GM06990 (cell line): ENCODE results near the gene APBB2.

ENCODE experiments used
- DNase-seq: peaks from one replicate; pipeline ENCODE4 v3.0.0-alpha.2; 2011; ENCODE audit not compliant: insufficient read length; ENCODE audit errors: extremely low read depth
- H3K27me3 ChIP-seq: replicated peaks from 2 replicates; pipeline ENCODE4 v1.6.0; 2011; ENCODE audit warnings: low read length; ENCODE audit not compliant: control insufficient read depth, insufficient read depth
- H3K36me3 ChIP-seq: 2 replicates; pipeline ENCODE4 v1.5.1; 2011; ENCODE audit warnings: low read length; ENCODE audit not compliant: control insufficient read depth, insufficient read depth
- H3K4me3 ChIP-seq: replicated peaks from 2 replicates; pipeline ENCODE4 v1.5.1; 2011; ENCODE audit warnings: low read depth, mild to moderate bottlenecking, control low read depth, low read length
- CTCF ChIP-seq: IDR thresholded peaks from 2 replicates; pipeline ENCODE4 v1.5.1; 2011; ENCODE audit warnings: low read length, control low read depth, mild to moderate bottlenecking, inconsistent platforms; ENCODE audit not compliant: insufficient read depth, poor library complexity, severe bottlenecking

The APBB2 gene

GRCh38 chr4:41015016-41015675 lies 199.2 kb downstream of the APBB2 start:
- Histone ChIP-seq H3K36me3 (no peaks in the 10 kb centered on the region; the same call in 1 of the 2 replicates), H3K27me3 (no peaks in the 10 kb centered on the region), H3K4me3 (no peak overlapping the region)
- no peak for DNase-seq
- no peak for TF ChIP-seq CTCF

- DNase-seq, result no peak
- Histone ChIP-seq H3K4me3 (no peak overlapping the region), H3K27me3 (no peaks in the 10 kb centered on the region), H3K36me3 (no peaks in the 10 kb centered on the region; the same call in 1 of the 2 replicates)
- no peak for TF ChIP-seq CTCF
Measured at GRCh38 chr4:41014158-41014557, 200.2 kb downstream of the APBB2 start.

- H3K4me3 ChIP-seq, result no peak overlapping the region
- H3K27me3 ChIP-seq, result no peaks in the 10 kb centered on the region
- H3K36me3 ChIP-seq, result no peaks in the 10 kb centered on the region; the same call in 1 of the 2 replicates
- TF ChIP-seq CTCF, result no peak
- no peak for DNase-seq
Measured at GRCh38 chr4:41013746-41014145, 200.6 kb downstream of the APBB2 start.

GRCh38 chr4:41012911-41013310 lies 201.4 kb downstream of the APBB2 start:
- TF ChIP-seq CTCF, result no peak
- H3K4me3 ChIP-seq, result no peak overlapping the region
- no peaks in the 10 kb centered on the region for H3K27me3 ChIP-seq
- H3K36me3 ChIP-seq, result no peaks in the 10 kb centered on the region; the same call in 1 of the 2 replicates
- no peak for DNase-seq

- Histone ChIP-seq H3K27me3 (no peaks in the 10 kb centered on the region), H3K4me3 (no peak overlapping the region), H3K36me3 (no peaks in the 10 kb centered on the region; the same call in 1 of the 2 replicates)
- DNase-seq, result no peak
- no peak for TF ChIP-seq CTCF
Measured at GRCh38 chr4:41012293-41012692, 202.0 kb downstream of the APBB2 start.
